A673 (cell line): ENCODE results near the gene TIAM1. TPM values are rescaled to one million over a fixed set of nuclear protein-coding genes. Genes with fewer than 3 reads are reported as not detected.
A peak's percentile ranks its signal among the peaks of the same experiment; 100 is the strongest.

Source experiments
- BruUV-seq: library from RNA; stranded (reverse); fragments of 400-500 nt; replicated peaks from 2 replicates; lab custom pipeline; 2021; lab: Mats Ljungman, UMichigan
- CTCF ChIA-PET: fragments of 300-600 bp; sonication (Branson Sonifier 250); formaldehyde crosslinking; loops from one replicate; lab custom pipeline; 2022; ENCODE audit warnings: antibody characterized with exemption; lab: Charles Lee
- POLR2A ChIA-PET: fragments of 300-600 bp; sonication (Branson Sonifier 250); formaldehyde crosslinking; loops from one replicate; lab custom pipeline; 2022; ENCODE audit warnings: antibody characterized with exemption; ENCODE audit not compliant: low non-redundant PET; lab: Charles Lee
- DNase-seq: peaks from one replicate; pipeline ENCODE4 v3.0.0-alpha.2; 2015; ENCODE audit warnings: low spot score
- H3K27ac ChIP-seq: fragments of 200-600 bp; sonication (generic); 2 replicates; pipeline ENCODE4 v1.5.1; 2016; ENCODE audit warnings: mixed run types, low read depth, mild to moderate bottlenecking, mixed read lengths, antibody characterized with exemption, low read length; ENCODE audit not compliant: poor library complexity, severe bottlenecking
- H3K27me3 ChIP-seq: fragments of 200-600 bp; sonication (generic); replicated peaks from 2 replicates; pipeline ENCODE4 v1.6.1; 2017; ENCODE audit warnings: mixed run types, low read depth, mild to moderate bottlenecking, mixed read lengths, antibody characterized with exemption, low read length; ENCODE audit not compliant: insufficient read depth, poor library complexity
- H3K36me3 ChIP-seq: fragments of 200-600 bp; sonication (generic); 2 replicates; pipeline ENCODE4 v1.6.1; 2016; ENCODE audit warnings: mixed run types, mild to moderate bottlenecking, mixed read lengths, antibody characterized with exemption, low read length; ENCODE audit not compliant: insufficient read depth, poor library complexity, severe bottlenecking
- H3K4me1 ChIP-seq: fragments of 200-600 bp; sonication (generic); 2 replicates; pipeline ENCODE4 v1.6.1; 2017; ENCODE audit warnings: mixed run types, mild to moderate bottlenecking, mixed read lengths, antibody characterized with exemption, low read length; ENCODE audit not compliant: insufficient read depth, poor library complexity, severe bottlenecking
- H3K4me3 ChIP-seq: fragments of 200-600 bp; sonication (generic); 2 replicates; pipeline ENCODE4 v1.5.1; 2016; ENCODE audit warnings: low read depth, mixed run types, mild to moderate bottlenecking, mixed read lengths, low read length; ENCODE audit not compliant: poor library complexity, severe bottlenecking
- H3K9me3 ChIP-seq: fragments of 200-600 bp; sonication (generic); 2 replicates; pipeline ENCODE4 v1.6.1; 2016; ENCODE audit warnings: mixed run types, low read depth, mild to moderate bottlenecking, mixed read lengths, antibody characterized with exemption, low read length; ENCODE audit not compliant: poor library complexity, severe bottlenecking
- EZH2 ChIP-seq: fragments of 200-600 bp; sonication (generic); IDR thresholded peaks from 2 replicates; pipeline ENCODE4 v1.6.1; 2017; ENCODE audit warnings: borderline replicate concordance, low read depth, mild to moderate bottlenecking, mixed read lengths, antibody characterized with exemption, low read length; ENCODE audit not compliant: poor library complexity, severe bottlenecking
- intact Hi-C: fragments of 100-400 bp; cut with micrococcal nuclease; formaldehyde crosslinking; loops from one replicate; pipeline ENCODE4 v1.10.0; 2022; ENCODE audit not compliant: unreplicated experiment
- total RNA-seq: library from RNA; stranded (reverse); gene quantifications from 2 replicates; pipeline ENCODE4 v1.2.3, GENCODE V29; 2021
- TF ChIP-seq, protein P1 (sequence below): fragments of 300-800, 200-600 bp; sonication (generic); conservative IDR thresholded peaks from 2 replicates; pipeline ENCODE4 v1.5.1; 2017; ENCODE audit warnings: low read depth, mild to moderate bottlenecking, antibody characterized with exemption, low read length, moderate library complexity, mixed read lengths

The TIAM1 gene
- total RNA-seq, 1 experiment from 2014 or later = 9.6 TPM

DNA sequence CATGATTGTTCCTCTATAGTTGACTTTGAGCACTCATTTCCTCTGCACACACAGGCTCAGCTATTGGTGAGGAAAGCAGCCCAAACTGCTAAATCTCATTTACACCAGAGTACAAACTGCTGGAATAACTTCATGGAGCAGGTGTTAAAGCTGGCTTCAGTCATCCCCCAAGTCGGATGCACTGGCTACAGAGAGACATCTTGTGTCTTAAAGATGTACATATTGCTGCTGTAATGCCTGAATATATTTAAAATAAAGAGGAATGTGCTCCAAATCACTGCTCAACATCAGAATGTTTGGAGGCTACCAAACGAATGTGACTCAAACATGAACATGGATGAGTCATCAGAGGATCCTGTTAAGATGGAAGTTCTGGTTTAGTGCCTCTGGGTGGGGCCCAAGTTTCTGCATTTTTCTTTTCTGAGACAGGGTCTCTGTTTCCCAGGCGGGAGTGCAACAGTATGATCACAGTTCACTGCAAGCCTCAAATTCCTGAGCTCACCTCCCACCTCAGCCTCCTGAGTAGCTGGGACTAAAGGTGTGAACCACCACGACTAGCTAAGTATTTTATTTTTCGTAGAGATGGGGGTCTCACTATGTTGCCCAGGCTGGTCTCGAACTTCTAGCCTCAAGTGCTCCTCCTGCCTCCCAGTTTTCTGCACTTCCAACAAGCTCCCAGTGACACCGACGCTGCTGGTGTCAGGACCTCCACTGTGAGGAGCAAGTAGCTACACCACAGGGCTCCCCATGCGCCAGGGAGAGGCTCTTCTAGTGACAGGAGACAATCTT is 226.7 kb downstream of the TIAM1 start:
- H3K4me3 ChIP-seq = no peak overlapping the region
- H3K27me3 ChIP-seq = no peaks in the 10 kb centered on the region
- TF ChIP-seq, protein P1, sequence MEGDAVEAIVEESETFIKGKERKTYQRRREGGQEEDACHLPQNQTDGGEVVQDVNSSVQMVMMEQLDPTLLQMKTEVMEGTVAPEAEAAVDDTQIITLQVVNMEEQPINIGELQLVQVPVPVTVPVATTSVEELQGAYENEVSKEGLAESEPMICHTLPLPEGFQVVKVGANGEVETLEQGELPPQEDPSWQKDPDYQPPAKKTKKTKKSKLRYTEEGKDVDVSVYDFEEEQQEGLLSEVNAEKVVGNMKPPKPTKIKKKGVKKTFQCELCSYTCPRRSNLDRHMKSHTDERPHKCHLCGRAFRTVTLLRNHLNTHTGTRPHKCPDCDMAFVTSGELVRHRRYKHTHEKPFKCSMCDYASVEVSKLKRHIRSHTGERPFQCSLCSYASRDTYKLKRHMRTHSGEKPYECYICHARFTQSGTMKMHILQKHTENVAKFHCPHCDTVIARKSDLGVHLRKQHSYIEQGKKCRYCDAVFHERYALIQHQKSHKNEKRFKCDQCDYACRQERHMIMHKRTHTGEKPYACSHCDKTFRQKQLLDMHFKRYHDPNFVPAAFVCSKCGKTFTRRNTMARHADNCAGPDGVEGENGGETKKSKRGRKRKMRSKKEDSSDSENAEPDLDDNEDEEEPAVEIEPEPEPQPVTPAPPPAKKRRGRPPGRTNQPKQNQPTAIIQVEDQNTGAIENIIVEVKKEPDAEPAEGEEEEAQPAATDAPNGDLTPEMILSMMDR = no peak
- no peak for TF ChIP-seq EZH2
- DNase-seq = peak; percentile 29
- CTCF ChIA-PET = interaction anchor here (0.6 kb wide), 1 partner anchor 31 kb away, joined by 6 read pairs; no protein-coding TSS in a partner anchor
- POLR2A ChIA-PET = no interaction called here
- BruUV-seq = no TSS peak
- H3K27ac ChIP-seq = no peak overlapping the region
- H3K36me3 ChIP-seq = no peaks in the 10 kb centered on the region
- no peaks in the 10 kb centered on the region for H3K9me3 ChIP-seq
- H3K4me1 ChIP-seq = no peaks in the 10 kb centered on the region
- intact Hi-C loops = no loop called here

DNA sequence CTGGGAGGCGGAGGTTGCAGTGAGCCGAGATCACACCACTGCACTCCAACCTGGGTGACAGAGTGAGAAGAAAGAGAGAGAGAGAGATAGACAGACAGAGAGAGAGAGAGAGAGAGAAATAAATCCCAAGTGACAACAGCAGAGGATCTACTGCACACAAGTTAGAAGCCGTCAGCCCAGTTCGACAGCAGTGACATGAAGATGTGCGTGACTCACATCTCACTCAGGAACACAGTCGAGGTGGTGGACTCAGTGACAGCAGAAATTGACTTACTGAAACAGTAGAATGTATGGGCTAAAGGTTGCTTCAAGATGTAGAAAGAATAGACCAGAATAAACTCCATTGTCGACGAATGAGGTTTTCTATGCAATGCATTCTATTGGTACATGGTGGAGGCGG is 228.8 kb downstream of the TIAM1 start:
- BruUV-seq = no TSS peak
- DNase-seq = no peak
- intact Hi-C loops = no loop called here
- Histone ChIP-seq H3K27ac (no peak overlapping the region), H3K4me1 (no peaks in the 10 kb centered on the region), H3K4me3 (no peak overlapping the region), H3K36me3 (no peaks in the 10 kb centered on the region), H3K9me3 (no peaks in the 10 kb centered on the region), H3K27me3 (no peaks in the 10 kb centered on the region)
- ChIA-PET CTCF (no interaction called here), POLR2A (no interaction called here)
- TF ChIP-seq, protein P1 = no peak
- TF ChIP-seq EZH2 = no peak

DNA sequence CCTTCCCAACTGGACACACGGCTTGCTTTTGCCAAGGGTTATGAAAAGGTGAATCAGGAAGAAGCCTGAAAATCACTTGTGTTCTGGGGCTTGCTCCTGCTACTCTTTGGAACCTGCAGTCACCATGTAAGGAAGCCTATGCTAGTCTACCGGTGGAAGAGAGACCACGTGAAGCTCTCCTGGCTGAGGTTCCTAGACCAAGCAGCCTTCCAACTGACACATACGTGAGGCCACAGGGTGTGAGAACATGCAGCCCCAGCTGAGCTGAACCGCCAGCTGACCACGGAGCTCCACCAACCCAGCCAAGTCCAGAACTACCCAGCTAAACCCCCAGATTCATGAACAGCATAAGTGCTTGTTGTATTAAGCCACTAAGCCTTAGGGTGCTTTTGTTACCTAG is 233.0 kb downstream of the TIAM1 start:
- Histone ChIP-seq H3K9me3 (no peaks in the 10 kb centered on the region), H3K36me3 (no peaks in the 10 kb centered on the region), H3K27me3 (no peaks in the 10 kb centered on the region), H3K27ac (no peak overlapping the region), H3K4me3 (no peak overlapping the region), H3K4me1 (no peaks in the 10 kb centered on the region)
- CTCF ChIA-PET = no interaction called here
- POLR2A ChIA-PET = no interaction called here
- TF ChIP-seq EZH2 = no peak
- TF ChIP-seq, protein P1 = no peak
- intact Hi-C loops = no loop called here
- BruUV-seq = no TSS peak
- no peak for DNase-seq
